Natural killer cell (primary cell): Measurements from ENCODE around the gene STAC2. TPM values are rescaled to one million over a fixed set of nuclear protein-coding genes. Genes with fewer than 3 reads are reported as not detected.

Experiments
- ATAC-seq, 3 donors: fragments of 150-1000 bp in 2 of 3; fragments of 200-7000 bp in 1 of 3; cut with Tn5 transposase; 1 replicate in 1 of 3; 2 replicates in 2 of 3; pipeline ENCODE4 v1.10.0; 2021; ENCODE audit warnings: mild to moderate bottlenecking in 2 of 3, moderate library complexity in 2 of 3
- DNase-seq, 2 donors: peaks; one replicate each; pipeline versions ENCODE4 v3.0.0 to v3.0.0-alpha.2; 2013 to 2021; ENCODE audit warnings: mixed read lengths in 1 of 2
- H3K27ac ChIP-seq: one replicate; pipeline ENCODE4 v1.5.1; 2013; ENCODE audit warnings: mild to moderate bottlenecking, low read length
- H3K27me3 ChIP-seq: one replicate; pipeline ENCODE4 v1.6.1; 2013; ENCODE audit warnings: low read length; ENCODE audit not compliant: control insufficient read depth, insufficient read depth
- H3K36me3 ChIP-seq: one replicate; pipeline ENCODE4 v1.6.1; 2013; ENCODE audit warnings: low read length; ENCODE audit not compliant: control insufficient read depth, insufficient read depth
- H3K4me1 ChIP-seq: one replicate; pipeline ENCODE4 v1.6.1; 2013; ENCODE audit warnings: low read length; ENCODE audit not compliant: control insufficient read depth, insufficient read depth
- H3K4me3 ChIP-seq: one replicate; pipeline ENCODE4 v1.5.1; 2013; ENCODE audit warnings: low read length
- H3K9me3 ChIP-seq: one replicate; pipeline ENCODE4 v1.6.1; 2013; ENCODE audit warnings: low read length; ENCODE audit not compliant: control insufficient read depth, insufficient read depth
- H3K27ac Mint-ChIP-seq, 2 donors: one replicate each; pipeline ENCODE4 v1.8.0; 2022; ENCODE audit warnings: mild to moderate bottlenecking in 2 of 2, mixed read lengths in 2 of 2, moderate library complexity in 1 of 2
- H3K27me3 Mint-ChIP-seq, 2 donors: one replicate each; pipeline ENCODE4 v1.8.0; 2022; ENCODE audit warnings: low read depth in 2 of 2, mixed read lengths in 2 of 2
- H3K36me3 Mint-ChIP-seq: one replicate; pipeline ENCODE4 v1.8.0; 2022; ENCODE audit warnings: mixed read lengths
- H3K4me1 Mint-ChIP-seq, 2 donors: one replicate each; pipeline ENCODE4 v1.8.0; 2022; ENCODE audit warnings: mixed read lengths in 2 of 2
- H3K4me3 Mint-ChIP-seq: one replicate; pipeline ENCODE4 v1.8.0; 2022; ENCODE audit warnings: mild to moderate bottlenecking, moderate library complexity, mixed read lengths
- H3K9me3 Mint-ChIP-seq, 2 donors: one replicate each; pipeline ENCODE4 v1.8.0; 2022; ENCODE audit warnings: mixed read lengths in 2 of 2
- CTCF ChIP-seq: fragments of 200-600 bp; IDR thresholded peaks from one replicate; pipeline ENCODE4 v1.8.0; 2022; ENCODE audit warnings: antibody characterized with exemption
- WGBS: methylation state at CpG from one replicate; pipeline ENCODE4 v1.1.7; 2013; ENCODE audit warnings: missing lambda C conversion rate; ENCODE audit not compliant: insufficient coverage; 5-methylcytosine and 5-hydroxymethylcytosine counted together
- intact Hi-C: fragments of 100-400 bp; cut with micrococcal nuclease; formaldehyde crosslinking; loops from one replicate; pipeline ENCODE4 v1.14.2; 2022
- total RNA-seq, 4 donors: library from RNA; stranded (reverse); fragments of 120-200 nt in 1 of 4; gene quantifications; one replicate each; pipeline versions ENCODE4 v1.2.3 to v1.2.4, GENCODE V29; 2013 to 2022

Gene STAC2
- total RNA-seq, 3 donors from 2014 or later (not counting 1 experiment from before 2014, with no cell fraction given), result not detected

DNA sequence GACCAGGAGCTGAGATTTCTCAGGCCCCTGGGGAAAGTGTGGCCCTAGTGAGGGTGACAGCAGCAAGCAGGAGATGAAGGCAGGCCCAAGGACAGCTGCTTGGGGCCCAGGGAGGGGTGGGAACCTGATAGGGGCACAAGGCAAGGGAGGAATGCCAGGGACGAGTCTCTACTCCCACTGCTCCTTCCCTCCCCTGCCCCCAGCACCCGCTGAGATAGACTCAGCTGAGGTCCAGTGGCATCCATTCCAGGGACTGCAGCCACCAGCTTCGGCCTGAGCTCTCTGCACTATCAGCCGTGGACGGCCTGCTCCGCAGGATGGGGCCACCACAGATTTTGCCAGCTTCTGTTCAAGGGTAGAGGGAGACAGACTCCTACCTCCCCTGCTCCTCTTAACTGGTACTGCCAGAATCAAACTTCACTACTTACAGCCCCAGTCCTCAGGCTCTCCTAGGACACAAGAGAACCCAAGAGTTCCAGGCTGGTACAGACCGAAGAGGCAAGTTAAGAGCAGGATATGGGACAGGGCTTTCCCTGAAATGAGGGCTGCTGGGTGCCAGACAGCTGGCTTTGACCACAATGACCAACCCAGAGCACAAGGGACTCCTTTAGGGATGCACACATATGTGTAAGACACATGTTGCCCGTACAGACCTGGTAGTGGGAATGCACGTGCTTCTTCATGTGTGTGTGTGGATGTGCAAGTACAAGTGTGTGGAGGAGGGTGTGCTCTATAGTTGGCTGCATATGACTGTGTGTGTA lies 33.8 kb downstream of the STAC2 start:
- H3K4me3 Mint-ChIP-seq, result no peak overlapping the region
- Histone ChIP-seq H3K36me3 (peaks cover 19% of the 10 kb centered on the region), H3K4me1 (peaks cover 22% of the 10 kb centered on the region), H3K9me3 (no peaks in the 10 kb centered on the region), H3K27me3 (no peaks in the 10 kb centered on the region), H3K4me3 (no peak overlapping the region), H3K27ac (no peak overlapping the region)
- no peak for DNase-seq
- intact Hi-C loops, result no loop called here
- H3K4me1 Mint-ChIP-seq, result peaks cover 6 to 35% of the 10 kb centered on the region in 2 donors
- H3K27me3 Mint-ChIP-seq, result no peaks in the 10 kb centered on the region
- ATAC-seq, result no peak
- H3K9me3 Mint-ChIP-seq, result no peaks in the 10 kb centered on the region
- no peaks in the 10 kb centered on the region for H3K36me3 Mint-ChIP-seq
- peak overlapping the region in 1 of 2 donors; percentile 56 for H3K27ac Mint-ChIP-seq
- TF ChIP-seq CTCF, result no peak
- WGBS, result 95% methylated on average over 9 of the region's 9 CpGs

DNA sequence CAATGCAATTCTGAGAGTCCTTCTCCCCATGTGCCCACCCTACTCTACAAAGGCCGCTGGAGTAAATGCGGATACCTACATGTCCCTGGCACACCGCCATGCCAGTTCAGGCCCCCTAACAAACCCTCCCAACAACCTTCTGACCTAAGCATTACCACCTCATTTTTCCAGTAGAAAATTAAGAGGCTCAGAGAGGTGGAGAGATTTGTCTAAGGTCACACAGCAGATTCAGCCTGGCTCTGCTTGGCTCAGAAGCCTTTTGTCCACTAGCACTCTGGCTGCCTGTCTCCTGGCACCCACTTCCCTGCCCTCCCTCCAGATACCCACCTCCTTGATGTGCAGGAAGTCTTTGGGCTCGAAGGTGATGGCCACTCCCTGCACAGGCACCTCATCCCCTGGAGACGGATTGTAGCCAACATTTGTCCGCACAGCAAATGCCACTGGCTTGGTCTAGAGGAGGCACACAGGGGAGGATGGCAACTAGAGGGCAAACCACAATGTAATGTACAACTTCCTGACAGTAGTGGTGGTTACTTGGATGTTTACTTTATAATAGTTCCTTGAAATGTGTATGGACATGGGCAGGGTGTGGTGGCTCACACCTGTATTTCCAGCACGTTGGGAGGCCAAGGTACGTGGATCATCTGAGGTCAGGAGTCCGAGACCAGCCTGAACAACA lies 38.5 kb downstream of the STAC2 start:
- no peak overlapping the region for H3K27ac ChIP-seq
- peaks cover 0 to 2% of the 10 kb centered on the region in 2 donors for H3K4me1 Mint-ChIP-seq
- no peaks in the 10 kb centered on the region for H3K4me1 ChIP-seq
- ATAC-seq, result no peak
- H3K4me3 ChIP-seq, result no peak overlapping the region
- no peaks in the 10 kb centered on the region for H3K27me3 Mint-ChIP-seq
- TF ChIP-seq CTCF, result no peak
- H3K27ac Mint-ChIP-seq, result no peak overlapping the region
- peaks cover 33% of the 10 kb centered on the region for H3K36me3 ChIP-seq
- H3K27me3 ChIP-seq, result no peaks in the 10 kb centered on the region
- no peaks in the 10 kb centered on the region for H3K9me3 Mint-ChIP-seq
- H3K4me3 Mint-ChIP-seq, result no peak overlapping the region
- 78% methylated on average over 9 of the region's 9 CpGs for WGBS
- no peaks in the 10 kb centered on the region for H3K36me3 Mint-ChIP-seq
- H3K9me3 ChIP-seq, result no peaks in the 10 kb centered on the region
- no peak for DNase-seq
- intact Hi-C loops, result no loop called here

DNA sequence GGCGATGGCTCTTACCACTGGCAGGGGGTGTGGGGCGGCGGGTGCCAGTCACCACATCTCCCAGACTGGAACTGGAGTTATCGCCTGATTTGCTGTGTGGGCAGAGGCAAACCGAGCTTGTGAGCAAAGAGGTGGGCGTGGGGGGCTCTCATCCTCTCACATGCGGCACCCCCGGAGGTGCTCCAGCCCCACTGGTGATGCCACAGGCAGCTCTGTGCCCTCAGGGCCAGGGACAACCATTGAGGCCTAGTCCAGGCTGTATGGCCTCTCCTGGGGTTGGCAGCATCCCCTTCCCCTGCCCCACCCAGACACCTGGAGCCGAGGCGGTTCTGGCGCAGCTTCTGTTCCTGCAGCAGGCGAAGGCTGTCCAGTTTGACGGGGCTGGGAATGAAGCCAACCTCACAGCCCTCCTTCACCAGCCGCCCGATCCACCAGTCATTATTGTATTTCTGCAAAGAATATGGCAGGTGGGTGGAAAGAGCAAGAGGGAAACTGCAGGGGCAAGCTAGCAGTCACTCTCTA lies 39.2 kb downstream of the STAC2 start:
- Histone ChIP-seq H3K4me3 (no peak overlapping the region), H3K36me3 (peaks cover 32% of the 10 kb centered on the region), H3K4me1 (no peaks in the 10 kb centered on the region), H3K9me3 (no peaks in the 10 kb centered on the region), H3K27me3 (no peaks in the 10 kb centered on the region), H3K27ac (no peak overlapping the region)
- no peak for TF ChIP-seq CTCF
- no peaks in the 10 kb centered on the region for H3K9me3 Mint-ChIP-seq
- intact Hi-C loops, result no loop called here
- no peak for ATAC-seq
- H3K27ac Mint-ChIP-seq, result no peak overlapping the region
- H3K27me3 Mint-ChIP-seq, result no peaks in the 10 kb centered on the region
- no peak overlapping the region for H3K4me3 Mint-ChIP-seq
- 97% methylated on average over 14 of the region's 15 CpGs for WGBS
- H3K36me3 Mint-ChIP-seq, result no peaks in the 10 kb centered on the region
- no peaks in the 10 kb centered on the region for H3K4me1 Mint-ChIP-seq
- no peak for DNase-seq
